Activated CD4-positive, CD25-positive, alpha-beta regulatory T cell treated with anti-CD3 and anti-CD28 coated beads, Interleukin-2, amount 50 U/mL, for 24 hours (primary cell): ENCODE data around the gene FMN1.
"Not testable (repeated sequence)": the region's sequence is repeated elsewhere in the genome, so short reads cannot be mapped to it uniquely, and the experiment has no call there.

ENCODE experiments used
- ATAC-seq, 2 donors: fragments of 150-1000 bp; cut with Tn5 transposase; one replicate each; pipeline ENCODE4 v1.10.0; 2021; ENCODE audit warnings: mild to moderate bottlenecking in 1 of 2, moderate library complexity in 1 of 2

FMN1 gene

DNA sequence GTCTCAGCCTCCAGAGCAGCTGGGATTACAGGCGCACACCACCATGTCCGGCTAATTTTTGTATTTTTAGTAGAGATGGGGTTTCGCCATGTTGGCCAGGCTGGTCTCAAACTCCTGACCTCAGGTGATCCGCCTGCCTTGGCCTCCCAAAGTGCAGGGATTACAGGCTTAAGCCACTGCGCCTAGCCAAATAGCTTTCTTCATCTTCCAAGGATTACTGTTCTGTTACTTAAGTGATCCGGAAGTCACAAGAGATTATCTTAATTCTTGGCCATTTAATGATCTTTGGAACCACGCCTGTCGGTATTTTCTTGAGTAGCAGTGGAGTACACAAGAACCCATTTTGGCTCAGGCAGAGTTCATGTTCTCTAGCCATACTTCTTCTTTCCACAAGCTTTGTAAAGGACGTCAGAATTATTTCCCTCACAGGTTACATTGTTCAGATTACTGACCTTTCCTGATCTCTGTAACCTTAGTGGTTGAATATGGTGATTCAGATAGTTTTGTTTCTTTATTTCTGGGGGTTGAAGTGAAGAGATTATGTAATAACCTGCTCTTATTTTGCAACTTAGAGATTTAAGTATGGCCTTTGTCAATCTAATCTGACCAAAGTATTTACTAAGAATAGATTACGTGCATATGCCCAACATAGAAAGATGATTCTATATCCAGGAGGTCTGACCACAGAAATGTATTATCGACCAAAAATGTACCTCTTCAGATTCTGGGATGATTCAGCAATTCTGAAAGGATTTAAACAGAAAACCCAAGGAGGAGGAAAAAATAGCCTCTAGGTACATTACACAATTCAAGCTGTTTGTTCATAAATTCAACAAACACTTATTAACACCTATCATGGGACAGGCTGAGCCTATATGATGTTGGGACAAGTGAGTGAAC, 344.5 kb downstream of the FMN1 start:
- no peak for ATAC-seq

DNA sequence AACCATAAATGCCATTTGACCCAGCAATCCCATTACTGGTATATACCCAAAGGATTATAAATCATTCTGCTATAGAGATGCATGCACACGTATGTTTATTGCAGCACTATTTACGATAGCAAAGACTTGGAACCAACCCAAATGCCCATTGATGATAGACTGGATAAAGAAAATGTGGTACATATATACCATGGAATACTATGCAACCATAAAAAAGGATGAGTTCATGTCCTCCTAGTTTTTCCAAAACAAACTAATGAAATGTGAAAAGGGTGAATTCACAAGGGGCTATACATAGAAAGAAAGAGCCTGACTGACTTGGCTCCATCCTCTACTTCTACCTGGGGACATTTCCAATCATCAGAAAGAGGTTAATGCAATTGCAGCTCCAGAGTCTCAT, 347.8 kb downstream of the FMN1 start:
- not testable (repeated sequence) for ATAC-seq

DNA sequence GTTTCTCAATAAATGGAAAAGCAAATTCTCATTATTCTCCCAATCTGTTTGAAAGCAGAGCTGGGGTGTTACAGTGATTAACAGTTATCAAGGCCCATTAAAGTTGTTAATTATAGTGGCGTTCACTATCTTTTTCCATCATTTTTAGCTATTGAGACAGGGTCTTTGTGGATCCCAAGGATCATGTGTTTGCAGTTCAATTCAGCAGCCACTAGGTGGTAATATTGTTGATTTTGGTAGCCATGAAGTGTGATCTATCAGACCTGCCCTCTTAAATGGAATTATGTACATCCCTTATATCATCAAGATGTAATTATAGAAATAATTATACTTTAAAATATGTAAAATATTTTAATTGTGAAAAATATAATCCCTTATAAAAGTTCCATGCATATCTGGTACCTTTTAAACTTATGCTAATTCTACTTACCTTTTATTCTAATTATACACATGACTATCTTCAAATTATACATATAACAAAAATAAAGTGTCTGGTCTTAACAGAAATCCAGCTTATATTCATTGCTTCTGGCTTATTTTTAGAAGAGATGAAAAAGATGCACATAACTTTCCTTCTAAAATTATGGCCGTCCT, 350.3 kb downstream of the FMN1 start:
- no peak for ATAC-seq

DNA sequence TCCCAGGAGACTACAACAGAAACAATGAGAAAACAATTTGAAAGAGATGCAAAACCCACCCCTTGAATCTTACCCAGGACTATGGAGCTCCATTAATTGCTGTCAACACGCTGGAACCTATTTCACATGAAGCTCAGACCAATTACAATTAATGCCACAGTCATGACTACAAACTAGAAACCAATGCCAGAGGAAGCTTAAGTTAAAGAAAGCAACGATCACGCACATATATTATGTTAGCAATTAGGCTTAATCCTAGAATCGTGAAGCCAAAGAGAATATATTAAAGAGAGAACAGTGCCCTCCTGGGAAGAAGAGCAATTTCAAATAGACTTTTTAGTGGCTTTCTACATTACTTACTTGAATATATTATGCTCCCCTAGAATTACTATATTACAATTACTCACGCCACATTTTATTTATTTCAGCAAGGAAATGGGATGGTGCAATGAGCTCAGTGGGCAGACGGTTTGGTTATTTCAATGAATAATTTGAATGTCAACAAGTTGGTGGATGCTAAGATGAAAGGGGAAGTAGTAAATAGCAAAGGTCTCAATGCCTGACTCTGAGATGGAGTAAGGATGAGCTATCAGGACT, 351.2 kb downstream of the FMN1 start:
- ATAC-seq: no peak

DNA sequence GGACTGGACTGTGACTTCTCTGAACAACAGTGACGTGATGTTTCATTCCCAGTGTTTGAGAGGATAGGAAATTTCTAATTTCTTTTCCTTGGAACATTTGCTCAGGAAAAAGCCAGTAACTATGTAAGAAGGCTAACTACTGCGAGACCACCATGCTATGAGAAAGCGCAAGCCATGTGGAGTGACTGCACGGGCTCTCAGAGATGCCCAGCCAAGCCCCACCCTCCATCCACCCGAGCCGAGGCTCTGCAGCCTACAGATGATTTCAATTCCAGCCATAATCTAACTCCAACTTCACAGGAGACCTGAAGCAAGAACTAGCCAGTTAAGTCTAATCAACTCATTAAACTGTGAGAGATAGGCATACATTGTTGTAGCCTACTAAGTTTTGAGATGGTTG, 352.4 kb downstream of the FMN1 start:
- ATAC-seq: no peak

DNA sequence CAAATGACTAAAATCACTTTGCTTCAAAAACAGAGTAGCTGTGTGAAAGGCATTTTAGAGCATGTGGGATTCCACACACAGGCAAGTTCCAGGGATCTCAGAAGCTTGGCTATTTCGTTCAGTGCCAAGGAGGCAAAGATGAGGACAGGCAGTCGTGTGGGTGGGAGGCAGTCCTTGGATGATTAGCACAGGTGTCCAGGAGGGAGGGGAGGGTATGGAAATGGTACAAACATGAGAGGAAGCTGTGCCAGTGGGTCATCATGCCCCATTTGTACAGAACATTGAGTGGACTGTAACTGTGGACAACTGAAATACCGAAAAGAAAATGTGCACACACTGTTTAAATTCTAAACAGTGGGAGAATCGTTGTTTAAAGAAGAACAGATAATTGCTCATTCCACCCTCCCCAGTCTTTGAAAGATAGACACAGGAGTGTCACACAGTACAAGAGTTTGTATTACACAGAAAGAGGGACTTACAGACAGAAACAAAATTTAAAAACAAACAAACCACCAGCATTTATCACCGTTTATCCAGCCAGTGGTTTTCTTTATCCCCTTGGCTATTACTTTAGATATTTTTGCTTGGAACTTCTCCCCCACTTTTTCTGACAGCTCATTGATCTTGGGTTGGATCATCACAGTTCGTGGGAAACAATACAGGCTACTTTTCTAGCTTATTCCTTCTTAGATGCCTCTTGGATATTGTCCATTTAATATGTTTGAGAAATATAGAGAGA, 353.8 kb downstream of the FMN1 start:
- ATAC-seq: no peak

DNA sequence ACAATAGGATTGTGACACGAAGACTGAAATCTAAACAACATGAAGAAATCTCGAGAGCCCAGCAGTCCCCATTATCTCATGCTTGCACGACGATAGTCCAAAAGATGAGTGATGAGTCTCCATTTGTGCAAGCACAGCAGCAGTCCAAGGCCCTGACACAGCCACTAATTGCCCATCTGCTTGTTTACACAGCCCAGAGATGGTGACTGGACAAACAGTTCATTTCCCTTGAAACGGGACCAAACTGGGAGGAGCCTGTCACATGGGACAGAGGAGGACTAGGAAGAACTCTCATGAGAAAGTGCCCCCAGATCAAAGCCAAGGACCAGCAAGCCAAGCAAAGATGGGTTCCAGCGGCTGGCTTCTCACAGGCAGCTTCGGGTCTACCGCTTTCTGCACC, 355.7 kb downstream of the FMN1 start:
- ATAC-seq: no peak

DNA sequence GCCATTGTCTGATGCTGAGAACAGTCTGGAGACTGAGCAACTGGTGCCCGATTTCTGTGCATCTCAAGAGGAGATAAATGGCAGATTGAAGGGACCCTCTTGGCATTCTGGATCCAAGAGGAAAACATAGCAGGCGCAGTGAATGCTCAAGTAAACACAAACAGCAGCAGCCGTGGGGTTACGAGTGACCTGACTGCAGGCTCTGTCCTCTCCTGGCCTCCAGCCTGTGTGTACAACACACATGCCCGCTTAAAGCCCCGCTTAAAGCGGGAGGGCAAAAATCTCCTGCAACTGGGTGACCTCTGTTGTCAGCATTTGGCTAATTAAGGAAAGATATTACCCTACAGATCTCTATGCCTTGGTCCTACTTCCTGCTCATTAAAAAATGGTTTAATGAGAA, 356.2 kb downstream of the FMN1 start:
- no peak for ATAC-seq

DNA sequence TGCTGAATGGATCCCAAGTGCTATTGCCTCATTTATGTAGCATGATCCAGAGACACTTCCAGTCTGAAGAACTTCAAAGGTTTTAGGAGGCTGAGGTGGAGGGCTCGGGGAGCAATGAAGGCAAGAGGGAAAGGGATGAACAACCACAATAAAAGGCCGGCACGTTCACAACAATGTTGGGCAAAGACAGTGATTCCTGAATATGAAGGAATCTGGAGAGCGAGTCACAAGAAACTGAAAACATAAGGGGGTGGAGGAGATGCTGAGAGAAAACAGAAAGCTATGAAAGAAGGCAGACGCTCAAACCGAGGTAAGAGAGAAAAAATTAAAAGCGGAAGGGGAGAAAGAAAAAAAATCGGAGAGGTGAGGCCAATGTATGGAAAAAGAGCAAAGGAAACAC, 356.6 kb downstream of the FMN1 start:
- ATAC-seq: no peak

DNA sequence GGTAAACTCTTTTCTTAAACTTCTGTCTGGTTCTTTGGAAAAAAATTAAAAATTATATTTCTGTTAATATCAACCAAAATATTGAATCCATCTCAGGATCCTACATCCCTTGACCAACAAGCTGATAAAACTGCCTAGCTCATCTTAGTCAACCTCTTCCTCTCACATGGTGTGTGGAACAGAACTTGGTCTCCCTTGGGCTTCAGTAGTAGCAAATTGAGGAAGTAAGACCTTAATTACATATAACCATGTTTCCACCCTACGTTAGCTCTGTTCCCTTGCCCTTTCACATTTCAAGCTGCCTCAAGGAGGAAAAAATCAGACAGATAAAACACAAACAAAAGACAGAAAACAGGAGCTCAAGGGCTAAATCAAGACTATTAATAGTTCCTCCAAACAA, 360.4 kb downstream of the FMN1 start:
- ATAC-seq: no peak

DNA sequence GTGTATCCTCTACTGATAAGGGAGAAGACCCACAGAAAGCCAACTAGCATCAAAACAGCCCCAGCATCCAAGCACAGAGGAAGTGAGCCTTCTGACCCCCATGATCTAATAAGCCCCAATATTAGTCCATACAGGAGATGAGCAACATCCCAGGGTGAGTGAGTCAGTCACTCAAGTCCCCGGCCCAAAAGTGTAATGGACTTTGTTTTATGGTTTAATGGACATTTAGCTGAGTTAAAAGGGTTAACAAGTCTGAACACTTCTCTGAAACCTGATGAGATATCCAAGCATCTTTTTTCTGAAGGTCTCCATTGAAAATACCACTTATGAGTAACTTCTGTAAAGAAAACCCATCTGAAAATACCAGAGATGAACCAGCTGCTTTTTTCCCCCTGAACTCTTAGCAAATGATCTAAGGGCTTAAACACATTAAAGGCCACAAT, 361.1 kb downstream of the FMN1 start:
- no peak for ATAC-seq

DNA sequence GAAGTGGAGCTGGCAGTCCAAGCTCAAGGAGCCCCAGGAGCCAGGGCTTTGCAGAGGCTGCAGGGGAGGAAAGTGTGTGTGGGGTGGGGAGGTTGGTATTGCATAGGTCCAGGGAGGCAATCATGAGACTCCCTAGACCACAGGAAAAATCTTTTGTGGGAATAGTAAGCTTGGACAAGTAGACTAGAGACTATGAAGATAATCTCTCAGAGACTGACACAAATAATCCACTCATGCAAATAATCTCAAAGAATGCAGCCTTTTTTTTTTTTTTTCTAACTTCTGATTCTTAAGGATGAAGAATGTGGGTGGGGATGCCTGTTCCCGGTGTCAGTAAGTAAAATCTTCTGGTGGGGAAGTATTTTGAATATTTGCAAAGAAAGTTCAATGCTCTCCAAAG, 363.0 kb downstream of the FMN1 start:
- ATAC-seq: no peak

DNA sequence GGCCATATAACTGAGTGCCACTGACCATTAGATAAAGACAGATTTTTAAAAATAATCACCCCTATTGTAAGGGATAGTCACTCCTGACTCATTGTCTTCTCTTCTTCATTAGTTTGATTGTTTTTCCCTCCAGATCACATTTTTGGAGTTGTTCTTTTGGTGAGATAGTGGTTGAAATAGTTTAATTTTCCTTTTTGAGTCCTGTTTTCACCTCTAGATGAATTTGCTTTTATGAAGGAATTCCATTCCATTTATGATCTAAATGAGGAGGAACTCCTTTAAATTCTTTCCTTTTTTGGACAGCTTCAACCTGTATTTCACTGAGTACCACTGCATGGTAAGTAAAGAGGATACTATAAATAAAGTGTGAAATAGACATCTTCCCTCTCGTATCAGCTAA, 364.3 kb downstream of the FMN1 start:
- ATAC-seq: no peak

DNA sequence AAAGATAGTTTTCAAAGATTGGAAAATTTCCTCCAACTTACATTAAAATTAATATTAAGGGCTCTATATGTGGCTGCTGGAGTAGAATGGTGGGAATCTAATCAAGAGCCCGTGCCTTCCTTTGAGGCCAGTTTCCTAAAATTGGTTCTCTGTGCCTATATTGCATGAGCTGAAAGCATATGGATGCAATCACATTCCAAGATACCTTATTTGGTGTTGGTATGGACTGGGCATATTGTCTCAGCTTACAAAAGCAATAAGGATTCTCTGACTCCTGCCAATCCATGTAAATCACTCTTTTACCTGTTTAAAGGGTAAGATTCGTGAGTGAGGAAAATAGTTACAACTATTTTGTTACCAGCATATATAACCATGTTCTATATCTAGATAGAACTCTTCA, 365.1 kb downstream of the FMN1 start:
- no peak for ATAC-seq

DNA sequence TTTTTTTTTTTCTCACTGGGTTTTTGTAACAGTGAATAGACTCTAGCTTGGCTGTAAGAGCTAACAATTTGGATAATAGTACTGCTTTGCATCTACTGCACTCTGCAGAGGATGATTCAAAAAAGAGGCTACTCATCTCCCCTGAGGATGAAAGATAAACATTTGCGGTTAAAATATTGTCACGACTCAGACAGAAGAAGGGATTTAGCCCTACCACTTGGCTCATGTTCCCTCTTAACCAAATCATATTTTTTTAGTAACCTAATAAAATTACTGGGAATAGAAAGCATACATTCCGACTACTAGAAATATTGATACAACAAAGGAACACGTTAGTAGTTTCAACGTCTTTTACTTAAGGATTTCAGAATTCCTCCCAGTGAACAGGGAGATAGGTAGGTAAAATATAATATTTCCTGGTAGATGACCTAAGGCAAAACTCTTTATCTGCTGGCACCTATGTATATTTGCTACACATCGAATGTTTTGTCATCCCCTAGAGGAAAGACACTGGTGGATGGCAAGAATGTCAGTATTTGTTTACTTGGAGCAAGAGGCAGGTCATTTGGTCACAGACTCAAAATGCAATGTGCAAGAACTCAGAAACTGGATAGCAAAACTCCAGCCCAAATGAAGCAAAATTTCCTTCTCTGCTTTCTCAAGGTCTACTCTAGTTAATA, 365.9 kb downstream of the FMN1 start:
- no peak for ATAC-seq

DNA sequence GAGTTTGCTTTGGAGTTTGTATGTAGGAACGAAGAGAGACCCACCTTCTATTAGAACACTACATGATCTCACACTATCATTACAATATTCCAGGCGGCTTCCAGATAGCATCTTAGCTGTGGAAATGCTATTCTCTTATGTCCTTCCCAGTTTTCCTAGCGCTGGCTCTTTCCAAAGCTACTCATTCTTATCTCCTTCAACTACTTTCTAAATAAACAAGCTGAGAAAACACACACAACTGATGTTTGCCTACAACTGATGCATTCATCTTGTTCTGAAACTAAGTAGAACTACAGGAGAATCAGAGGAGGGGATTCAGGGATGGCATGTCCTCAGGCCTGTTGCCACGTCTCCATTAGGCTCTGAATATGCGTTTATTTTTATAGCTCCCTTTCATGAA, 367.8 kb downstream of the FMN1 start:
- ATAC-seq: no peak

DNA sequence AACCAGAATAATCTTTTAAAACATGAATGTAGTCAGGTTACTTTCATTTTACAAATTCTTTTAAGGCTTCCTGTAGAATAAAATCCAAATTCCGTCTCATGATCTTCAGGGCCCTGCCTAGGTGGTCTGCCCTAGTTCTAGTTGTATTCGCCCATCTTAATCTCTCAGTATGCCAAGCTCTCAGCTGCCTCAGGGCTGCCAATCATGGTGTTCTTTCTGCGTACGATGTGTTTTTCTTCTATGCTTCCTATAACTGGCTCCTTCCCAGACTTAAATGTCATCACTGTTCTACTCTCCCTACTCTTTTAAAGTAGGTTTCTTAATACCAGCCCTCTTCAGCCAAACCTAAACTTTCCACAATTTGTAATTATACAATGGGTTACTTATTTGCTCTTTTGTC, 369.3 kb downstream of the FMN1 start:
- ATAC-seq: no peak

DNA sequence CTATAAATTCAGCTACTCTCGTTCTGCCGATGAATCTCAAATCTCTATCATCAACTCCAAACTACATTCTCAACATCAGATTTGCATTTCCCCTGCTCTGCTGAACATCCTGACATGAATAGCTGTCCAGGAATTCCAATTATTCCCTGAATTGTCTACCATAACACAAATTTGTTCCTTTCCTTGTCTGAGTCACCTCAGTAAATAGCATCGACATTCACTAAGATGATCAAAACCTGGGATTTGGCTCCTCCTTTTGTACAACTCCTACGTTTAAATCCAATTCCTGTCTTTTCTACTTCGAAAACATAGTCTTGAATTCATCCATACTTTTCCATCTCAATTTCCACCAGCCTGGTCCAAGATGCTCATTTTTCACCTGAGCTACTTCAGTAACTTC, 369.7 kb downstream of the FMN1 start:
- no peak for ATAC-seq

DNA sequence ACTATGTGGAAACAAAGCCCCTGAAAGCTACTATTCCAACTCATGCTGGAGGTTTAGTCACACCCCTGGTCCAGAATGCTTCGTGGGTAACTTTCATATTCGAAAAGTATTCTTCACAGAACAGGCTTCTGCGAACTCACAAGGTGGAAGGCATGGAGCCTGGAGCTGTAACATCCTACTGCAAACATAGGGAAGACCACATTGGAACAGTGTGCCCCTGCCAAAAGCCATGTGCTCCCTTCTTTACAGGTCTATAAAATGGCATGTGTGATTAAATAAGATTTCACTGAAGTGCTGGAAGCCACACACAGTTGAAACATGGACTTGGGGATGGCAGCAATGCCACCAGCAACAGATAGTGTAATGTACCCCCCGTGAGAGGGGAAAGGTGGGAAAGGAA, 370.8 kb downstream of the FMN1 start:
- no peak for ATAC-seq

DNA sequence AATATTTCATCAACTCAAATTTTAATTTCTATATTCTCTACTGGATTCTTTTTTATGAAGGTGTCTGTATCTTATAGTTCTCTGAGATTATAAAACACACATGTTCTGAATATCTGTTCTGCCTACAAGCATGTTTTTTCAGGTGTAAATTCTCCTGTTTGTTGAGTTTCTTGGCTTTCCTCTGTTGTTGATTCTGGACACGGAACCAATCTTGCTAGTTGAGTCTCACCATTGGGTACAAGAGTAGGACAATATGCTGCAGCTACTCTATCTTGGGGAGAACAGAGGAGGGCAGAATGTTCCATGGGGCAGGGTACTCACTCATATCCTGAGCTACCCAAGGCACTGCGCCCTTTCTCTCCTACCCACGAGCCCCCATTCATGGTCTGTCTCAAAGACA, 371.8 kb downstream of the FMN1 start:
- no peak for ATAC-seq

DNA sequence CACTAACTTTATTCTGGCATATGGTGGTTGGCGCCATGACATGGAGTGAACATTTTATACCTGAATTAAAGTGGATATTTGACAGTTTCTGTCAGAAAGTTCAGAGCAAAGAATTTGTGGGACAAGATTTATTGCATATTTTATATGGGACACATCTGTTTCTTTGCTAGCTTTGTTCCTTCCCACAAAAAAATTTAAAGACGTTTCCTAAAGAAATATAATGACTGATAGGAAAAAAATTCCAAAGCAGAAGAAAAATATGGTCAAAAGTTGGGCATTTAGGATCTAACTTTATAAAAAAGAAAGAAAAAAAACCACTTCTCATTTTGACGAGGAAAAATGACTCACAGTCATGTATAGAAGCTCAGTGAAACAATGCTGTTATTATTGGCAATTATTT, 375.1 kb downstream of the FMN1 start:
- no peak for ATAC-seq

DNA sequence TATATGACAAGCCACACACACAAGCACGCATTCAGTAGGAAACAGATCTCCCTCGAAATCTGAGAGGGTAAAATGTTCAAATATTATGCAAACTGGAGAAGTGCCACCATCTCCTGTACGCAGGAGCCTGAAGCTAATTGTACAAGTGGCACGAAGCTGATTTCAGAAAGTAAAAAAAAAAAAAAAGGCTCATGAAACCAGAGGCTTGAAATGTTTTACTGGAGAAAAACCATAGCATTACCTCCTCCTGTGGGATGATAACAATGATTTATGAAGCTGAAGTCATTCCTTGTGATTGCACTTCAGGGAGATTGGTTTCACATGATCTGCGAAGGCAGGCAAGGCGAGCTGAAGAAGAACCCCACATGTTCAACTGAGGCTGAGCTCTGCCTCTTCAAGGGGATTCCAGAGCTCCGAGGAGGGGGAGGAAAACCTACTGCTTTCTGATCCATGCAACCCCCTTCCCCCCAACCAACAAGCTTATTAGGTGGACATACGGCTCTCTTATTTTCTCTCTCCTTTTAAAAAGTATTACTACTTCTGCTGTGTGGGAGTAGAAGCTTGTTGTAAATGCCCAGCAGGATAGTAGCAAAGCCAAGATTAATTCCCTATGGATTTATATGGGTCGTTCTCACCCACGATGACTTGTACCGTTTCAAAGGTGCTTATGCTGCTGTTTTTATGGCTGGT, 375.6 kb downstream of the FMN1 start:
- no peak for ATAC-seq
